ENCODE measurements around the gene TEX19. TPM values are rescaled to one million over a fixed set of nuclear protein-coding genes. Genes with fewer than 3 reads are reported as not detected.
"Not testable (repeated sequence)": the region's sequence is repeated elsewhere in the genome, so short reads cannot be mapped to it uniquely, and the experiment has no call there.

TEX19 gene
- total RNA-seq, 2 experiments from 2014 or later, result not detected

GRCh38 chr17:82405051-82405450 is 46.0 kb downstream of the TEX19 start:
- POLR2A ChIA-PET, result no interaction called here
- Mint-ChIP-seq H3K4me1 (ENCODE audit: low read depth) (peaks cover 27% of the 10 kb centered on the region), H3K4me3 (no peak overlapping the region), H3K27me3 (ENCODE audit: low read depth) (no peaks in the 10 kb centered on the region), H3K27ac (no peak overlapping the region), H3K9me3 (ENCODE audit: insufficient read depth) (no peaks in the 10 kb centered on the region), H3K36me3 (ENCODE audit: low read depth) (peaks cover 22% of the 10 kb centered on the region)
- ATAC-seq (no peak), DNase-seq (no peak)
- CTCF ChIA-PET, result no interaction called here

- Mint-ChIP-seq H3K4me3 (no peak overlapping the region), H3K36me3 (ENCODE audit: low read depth) (peaks cover 17% of the 10 kb centered on the region), H3K4me1 (ENCODE audit: low read depth) (peaks cover 18% of the 10 kb centered on the region), H3K9me3 (ENCODE audit: insufficient read depth) (no peaks in the 10 kb centered on the region), H3K27ac (no peak overlapping the region), H3K27me3 (ENCODE audit: low read depth) (no peaks in the 10 kb centered on the region)
- POLR2A ChIA-PET, result no interaction called here
- DNase-seq (no peak), ATAC-seq (no peak)
- CTCF ChIA-PET, result interaction anchor here (1.3 kb wide), 1 partner anchor 53 kb away, joined by 3 read pairs; no protein-coding TSS in a partner anchor
Observed at GRCh38 chr17:82406131-82406671, 47.2 kb downstream of the TEX19 start.

GRCh38 chr17:82407255-82407654 is 48.2 kb downstream of the TEX19 start:
- DNase-seq (no peak), ATAC-seq (no peak)
- no peak overlapping the region for H3K4me3 Mint-ChIP-seq
- no peaks in the 10 kb centered on the region for H3K9me3 Mint-ChIP-seq (ENCODE audit: insufficient read depth)
- POLR2A ChIA-PET, result no interaction called here
- H3K27me3 Mint-ChIP-seq (ENCODE audit: low read depth), result no peaks in the 10 kb centered on the region
- peaks cover 13% of the 10 kb centered on the region for H3K36me3 Mint-ChIP-seq (ENCODE audit: low read depth)
- CTCF ChIA-PET, result interaction anchor here (1.3 kb wide), 1 partner anchor 369 kb away, joined by 3 read pairs; the partner anchor contains the start of gene DCXR
- peak overlapping the region; percentile 52 for H3K27ac Mint-ChIP-seq
- peaks cover 11% of the 10 kb centered on the region for H3K4me1 Mint-ChIP-seq (ENCODE audit: low read depth)

- ChIA-PET POLR2A (no interaction called here), CTCF (no interaction called here)
- no peaks in the 10 kb centered on the region for H3K9me3 Mint-ChIP-seq (ENCODE audit: insufficient read depth)
- no peaks in the 10 kb centered on the region for H3K27me3 Mint-ChIP-seq (ENCODE audit: low read depth)
- peaks cover 11% of the 10 kb centered on the region for H3K4me1 Mint-ChIP-seq (ENCODE audit: low read depth)
- H3K36me3 Mint-ChIP-seq (ENCODE audit: low read depth), result peaks cover 12% of the 10 kb centered on the region
- no peak overlapping the region for H3K4me3 Mint-ChIP-seq
- no peak overlapping the region for H3K27ac Mint-ChIP-seq
- DNase-seq (no peak), ATAC-seq (no peak)
Observed at GRCh38 chr17:82408288-82408937, 49.4 kb downstream of the TEX19 start.

- ChIA-PET POLR2A (no interaction called here), CTCF (no interaction called here)
- DNase-seq (no peak), ATAC-seq (no peak)
- Mint-ChIP-seq H3K27ac (no peak overlapping the region), H3K36me3 (ENCODE audit: low read depth) (peaks cover 9% of the 10 kb centered on the region), H3K4me1 (ENCODE audit: low read depth) (peaks cover 11% of the 10 kb centered on the region), H3K27me3 (ENCODE audit: low read depth) (no peaks in the 10 kb centered on the region), H3K4me3 (no peak overlapping the region), H3K9me3 (ENCODE audit: insufficient read depth) (no peaks in the 10 kb centered on the region)
Observed at GRCh38 chr17:82408938-82409318, 49.9 kb downstream of the TEX19 start.

GRCh38 chr17:82410014-82410716 is 51.1 kb downstream of the TEX19 start:
- Mint-ChIP-seq H3K27me3 (ENCODE audit: low read depth) (no peaks in the 10 kb centered on the region), H3K4me3 (no peak overlapping the region), H3K36me3 (ENCODE audit: low read depth) (peaks cover 13% of the 10 kb centered on the region), H3K27ac (no peak overlapping the region), H3K9me3 (ENCODE audit: insufficient read depth) (no peaks in the 10 kb centered on the region), H3K4me1 (ENCODE audit: low read depth) (peaks cover 19% of the 10 kb centered on the region)
- DNase-seq, result no peak
- no peak for ATAC-seq
- CTCF ChIA-PET, result interaction anchor here (1.1 to 2.3 kb wide), 2 partner anchors 57 to 60 kb away, joined by 3 to 8 read pairs; no protein-coding TSS in a partner anchor
- POLR2A ChIA-PET, result no interaction called here

- Mint-ChIP-seq H3K27me3 (ENCODE audit: low read depth) (no peaks in the 10 kb centered on the region), H3K9me3 (ENCODE audit: insufficient read depth) (no peaks in the 10 kb centered on the region), H3K36me3 (ENCODE audit: low read depth) (peaks cover 11% of the 10 kb centered on the region), H3K27ac (no peak overlapping the region), H3K4me3 (no peak overlapping the region), H3K4me1 (ENCODE audit: low read depth) (peaks cover 20% of the 10 kb centered on the region)
- ATAC-seq (no peak), DNase-seq (no peak)
- CTCF ChIA-PET, result interaction anchor here (2.3 kb wide), 1 partner anchor 61 kb away, joined by 8 read pairs; no protein-coding TSS in a partner anchor
- POLR2A ChIA-PET, result no interaction called here
Observed at GRCh38 chr17:82411396-82412053, 52.5 kb downstream of the TEX19 start.

- POLR2A ChIA-PET; H3K4me3 Mint-ChIP-seq; ATAC-seq; H3K27ac Mint-ChIP-seq; CTCF ChIA-PET; H3K9me3 Mint-ChIP-seq (ENCODE audit: insufficient read depth); H3K27me3 Mint-ChIP-seq (ENCODE audit: low read depth); DNase-seq: not testable (repeated sequence)
- Mint-ChIP-seq H3K4me1 (ENCODE audit: low read depth) (peaks cover 20% of the 10 kb centered on the region), H3K36me3 (ENCODE audit: low read depth) (peaks cover 11% of the 10 kb centered on the region)
Observed at GRCh38 chr17:82412081-82412480, 53.0 kb downstream of the TEX19 start.

- no peak for DNase-seq
- no peak for ATAC-seq
- Mint-ChIP-seq H3K9me3 (ENCODE audit: insufficient read depth) (no peaks in the 10 kb centered on the region), H3K27ac (no peak overlapping the region), H3K4me1 (ENCODE audit: low read depth) (peaks cover 16% of the 10 kb centered on the region), H3K4me3 (no peak overlapping the region), H3K27me3 (ENCODE audit: low read depth) (no peaks in the 10 kb centered on the region), H3K36me3 (ENCODE audit: low read depth) (peaks cover 8% of the 10 kb centered on the region)
- ChIA-PET POLR2A (no interaction called here), CTCF (interaction anchor here (1.0 to 3.0 kb wide), 3 partner anchors 14 to 62 kb away, joined by 3 to 19 read pairs (median 11); partner anchors contain the start of gene TEX19)
Observed at GRCh38 chr17:82412535-82413520, 53.8 kb downstream of the TEX19 start.

Data from activated CD8-positive, alpha-beta T cell treated with anti-CD3 and anti-CD28 coated beads, Interleukin-2, amount 10 ng/mL, durations not matched to agents 7 days and 5 days (primary cell).